GM19043 (cell line): ENCODE measurements around the gene BAZ1B.

ENCODE experiments used
- ATAC-seq: cut with Tn5 transposase; IDR thresholded peaks from one replicate; pipeline ENCODE4 v1.9.1; 2021; ENCODE audit warnings: low read depth; ENCODE audit not compliant: unreplicated experiment

BAZ1B gene

DNA sequence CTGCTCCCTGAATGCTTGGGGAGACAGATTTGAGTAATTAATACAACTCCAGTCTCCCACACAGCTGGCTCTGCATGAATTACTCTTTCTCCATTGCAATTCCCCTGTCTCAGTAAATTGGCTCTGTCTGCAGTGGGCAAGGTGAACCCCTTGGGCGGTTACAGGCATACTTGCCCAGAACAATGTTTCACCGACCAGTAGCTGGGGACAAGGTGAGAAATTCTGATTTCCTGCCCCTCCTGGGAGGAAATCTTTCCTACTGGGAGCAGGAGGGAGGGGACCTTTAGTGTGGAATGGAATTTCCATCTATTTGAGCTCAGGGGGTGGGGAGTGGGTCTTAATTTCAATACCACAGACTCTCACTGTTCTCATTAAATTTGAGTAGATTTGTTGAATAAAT is 130.7 kb downstream of the BAZ1B start:
- no peak for ATAC-seq
